HEK293 (cell line): ENCODE measurements around the gene RRP1.

Experiments
- CTCF ChIP-seq: fragments of 450-650 bp; formaldehyde crosslinking; IDR thresholded peaks from 2 replicates; pipeline ENCODE4 v1.5.1; 2016; ENCODE audit warnings: missing biosample characterization, missing genetic modification characterization
- GLI2 ChIP-seq: fragments of 450-650 bp; formaldehyde crosslinking; IDR thresholded peaks from 2 replicates; pipeline ENCODE4; 2017; ENCODE audit warnings: missing biosample characterization, missing genetic modification characterization, low read depth, borderline replicate concordance
- MZF1 ChIP-seq: fragments of 450-650 bp; formaldehyde crosslinking; IDR thresholded peaks from 2 replicates; pipeline ENCODE4 v1.5.1; 2017; ENCODE audit warnings: missing biosample characterization, missing genetic modification characterization, borderline replicate concordance
- RBAK ChIP-seq: fragments of 450-650 bp; formaldehyde crosslinking; IDR thresholded peaks from 2 replicates; pipeline ENCODE4 v1.5.1; 2016; ENCODE audit warnings: missing biosample characterization, missing genetic modification characterization
- ZNF311 ChIP-seq: fragments of 450-650 bp; formaldehyde crosslinking; IDR thresholded peaks from 2 replicates; pipeline ENCODE4 v1.5.1; 2017; ENCODE audit warnings: missing biosample characterization, missing genetic modification characterization, borderline replicate concordance
- ZNF341 ChIP-seq: fragments of 450-650 bp; formaldehyde crosslinking; IDR thresholded peaks from 2 replicates; pipeline ENCODE4; 2016; ENCODE audit warnings: low read depth, missing biosample characterization, missing genetic modification characterization
- TF ChIP-seq, protein P1 (sequence below): fragments of 450-650 bp; IDR thresholded peaks from 2 replicates; pipeline ENCODE4 v1.5.1; 2018; ENCODE audit warnings: missing biosample characterization, missing genetic modification characterization

- TF ChIP-seq CTCF (tag by site-specific recombination) (no peak), ZNF341 (no peak), ZNF311 (tag by site-specific recombination) (no peak), MZF1 (tag by site-specific recombination) (no peak), GLI2 (tag by site-specific recombination) (no peak), RBAK (tag by site-specific recombination) (no peak)
- TF ChIP-seq, protein P1, sequence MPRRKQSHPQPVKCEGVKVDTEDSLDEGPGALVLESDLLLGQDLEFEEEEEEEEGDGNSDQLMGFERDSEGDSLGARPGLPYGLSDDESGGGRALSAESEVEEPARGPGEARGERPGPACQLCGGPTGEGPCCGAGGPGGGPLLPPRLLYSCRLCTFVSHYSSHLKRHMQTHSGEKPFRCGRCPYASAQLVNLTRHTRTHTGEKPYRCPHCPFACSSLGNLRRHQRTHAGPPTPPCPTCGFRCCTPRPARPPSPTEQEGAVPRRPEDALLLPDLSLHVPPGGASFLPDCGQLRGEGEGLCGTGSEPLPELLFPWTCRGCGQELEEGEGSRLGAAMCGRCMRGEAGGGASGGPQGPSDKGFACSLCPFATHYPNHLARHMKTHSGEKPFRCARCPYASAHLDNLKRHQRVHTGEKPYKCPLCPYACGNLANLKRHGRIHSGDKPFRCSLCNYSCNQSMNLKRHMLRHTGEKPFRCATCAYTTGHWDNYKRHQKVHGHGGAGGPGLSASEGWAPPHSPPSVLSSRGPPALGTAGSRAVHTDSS (tag by site-specific recombination): no peak
Measured at GRCh38 chr21:43763901-43764523, 25.4 kb upstream of the RRP1 start.
